ENCODE data around the gene CGN. TPM values are rescaled to one million over a fixed set of nuclear protein-coding genes. Genes with fewer than 3 reads are reported as not detected.
A peak's percentile ranks its signal among the peaks of the same experiment; 100 is the strongest.

Gene CGN
- total RNA-seq, 1 donor from 2014 or later = 128 TPM

DNA sequence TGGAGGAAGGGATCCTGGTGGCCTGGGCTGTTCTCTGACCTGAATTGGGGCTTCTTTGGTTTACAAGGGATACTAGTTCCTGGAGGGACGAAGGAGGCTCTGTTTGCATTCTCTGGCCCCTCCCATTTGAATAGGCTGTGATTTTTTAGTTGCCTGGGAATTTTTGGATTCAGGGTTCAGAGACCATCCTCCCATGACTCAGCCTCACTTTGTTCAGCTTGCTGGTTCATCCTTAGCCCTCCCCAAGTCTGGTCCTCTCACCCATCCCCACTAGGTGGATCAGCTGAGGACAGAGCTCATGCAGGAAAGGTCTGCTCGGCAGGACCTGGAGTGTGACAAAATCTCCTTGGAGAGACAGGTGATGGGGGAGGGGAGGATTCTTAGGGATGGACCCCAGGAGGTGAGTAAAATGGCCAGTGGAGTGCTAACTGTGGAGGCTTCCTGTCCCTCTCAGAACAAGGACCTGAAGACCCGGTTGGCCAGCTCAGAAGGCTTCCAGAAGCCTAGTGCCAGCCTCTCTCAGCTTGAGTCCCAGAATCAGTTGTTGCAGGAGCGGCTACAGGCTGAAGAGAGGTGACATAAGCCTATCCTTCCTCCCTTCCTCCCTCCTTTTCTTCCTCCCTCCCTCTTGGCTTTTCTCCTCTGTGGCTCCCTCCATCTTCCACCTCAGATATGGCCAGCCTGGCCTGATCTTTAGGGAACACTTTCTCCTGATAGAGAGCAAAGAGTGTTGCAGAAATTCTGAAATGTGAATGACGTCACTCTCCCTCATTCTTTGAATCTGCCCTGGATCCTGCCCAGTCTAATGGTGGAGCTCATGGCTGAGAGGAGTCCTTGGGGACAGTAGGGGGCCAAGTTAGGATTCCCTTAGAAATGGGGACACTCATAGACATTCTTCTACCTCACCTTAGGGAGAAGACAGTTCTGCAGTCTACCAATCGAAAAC, 24.4 kb downstream of the CGN start:
- H3K27ac Mint-ChIP-seq = no peak overlapping the region
- DNase-seq (ENCODE audit: low spot score, unreplicated experiment) = no peak
- H3K4me1 Mint-ChIP-seq (ENCODE audit: low read depth) = peaks cover 1% of the 10 kb centered on the region
- H3K36me3 Mint-ChIP-seq (ENCODE audit: insufficient read depth) = peaks cover 25% of the 10 kb centered on the region
- no peaks in the 10 kb centered on the region for H3K9me3 Mint-ChIP-seq (ENCODE audit: low read depth)
- no peaks in the 10 kb centered on the region for H3K27me3 Mint-ChIP-seq
- TF ChIP-seq, protein P1, sequence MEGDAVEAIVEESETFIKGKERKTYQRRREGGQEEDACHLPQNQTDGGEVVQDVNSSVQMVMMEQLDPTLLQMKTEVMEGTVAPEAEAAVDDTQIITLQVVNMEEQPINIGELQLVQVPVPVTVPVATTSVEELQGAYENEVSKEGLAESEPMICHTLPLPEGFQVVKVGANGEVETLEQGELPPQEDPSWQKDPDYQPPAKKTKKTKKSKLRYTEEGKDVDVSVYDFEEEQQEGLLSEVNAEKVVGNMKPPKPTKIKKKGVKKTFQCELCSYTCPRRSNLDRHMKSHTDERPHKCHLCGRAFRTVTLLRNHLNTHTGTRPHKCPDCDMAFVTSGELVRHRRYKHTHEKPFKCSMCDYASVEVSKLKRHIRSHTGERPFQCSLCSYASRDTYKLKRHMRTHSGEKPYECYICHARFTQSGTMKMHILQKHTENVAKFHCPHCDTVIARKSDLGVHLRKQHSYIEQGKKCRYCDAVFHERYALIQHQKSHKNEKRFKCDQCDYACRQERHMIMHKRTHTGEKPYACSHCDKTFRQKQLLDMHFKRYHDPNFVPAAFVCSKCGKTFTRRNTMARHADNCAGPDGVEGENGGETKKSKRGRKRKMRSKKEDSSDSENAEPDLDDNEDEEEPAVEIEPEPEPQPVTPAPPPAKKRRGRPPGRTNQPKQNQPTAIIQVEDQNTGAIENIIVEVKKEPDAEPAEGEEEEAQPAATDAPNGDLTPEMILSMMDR (IDR thresholded peaks at IDR 0.05; ENCODE audit: unreplicated experiment) = no peak
- no peak overlapping the region for H3K4me3 Mint-ChIP-seq (ENCODE audit: low read depth)

DNA sequence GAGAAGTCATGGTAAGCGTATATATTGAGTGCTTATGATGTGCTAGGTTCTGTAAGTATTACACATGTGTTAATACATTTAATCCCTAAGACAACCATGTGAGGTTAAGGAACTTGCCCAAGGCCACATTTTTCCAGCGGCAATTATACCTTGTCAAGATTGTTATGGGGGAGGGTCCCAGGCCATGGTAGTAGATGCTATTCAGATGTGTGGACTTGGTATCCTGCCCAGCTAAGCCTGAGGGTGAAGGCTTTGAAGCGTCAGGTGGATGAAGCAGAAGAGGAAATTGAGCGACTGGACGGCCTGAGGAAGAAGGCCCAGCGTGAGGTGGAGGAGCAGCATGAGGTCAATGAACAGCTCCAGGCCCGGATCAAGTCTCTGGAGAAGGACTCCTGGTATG, 25.3 kb downstream of the CGN start:
- no peaks in the 10 kb centered on the region for H3K9me3 Mint-ChIP-seq (ENCODE audit: low read depth)
- peaks cover 7% of the 10 kb centered on the region for H3K4me1 Mint-ChIP-seq (ENCODE audit: low read depth)

DNA sequence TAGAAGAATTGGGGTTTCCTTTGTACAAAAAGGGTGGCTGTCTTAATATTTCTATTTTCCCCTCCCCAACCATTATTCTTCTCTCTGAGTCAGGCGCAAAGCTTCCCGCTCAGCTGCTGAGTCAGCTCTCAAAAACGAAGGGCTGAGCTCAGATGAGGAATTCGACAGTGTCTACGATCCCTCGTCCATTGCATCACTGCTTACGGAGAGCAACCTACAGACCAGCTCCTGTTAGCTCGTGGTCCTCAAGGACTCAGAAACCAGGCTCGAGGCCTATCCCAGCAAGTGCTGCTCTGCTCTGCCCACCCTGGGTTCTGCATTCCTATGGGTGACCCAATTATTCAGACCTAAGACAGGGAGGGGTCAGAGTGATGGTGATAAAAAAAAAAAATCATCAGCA, 25.9 kb downstream of the CGN start:
- peaks cover 20% of the 10 kb centered on the region for H3K36me3 Mint-ChIP-seq (ENCODE audit: insufficient read depth)
- no peak overlapping the region for H3K4me3 Mint-ChIP-seq (ENCODE audit: low read depth)
- no peak for DNase-seq (ENCODE audit: low spot score, unreplicated experiment)
- no peak overlapping the region for H3K27ac Mint-ChIP-seq
- H3K9me3 Mint-ChIP-seq (ENCODE audit: low read depth) = no peaks in the 10 kb centered on the region
- TF ChIP-seq, protein P1 (IDR thresholded peaks at IDR 0.05; ENCODE audit: unreplicated experiment) = no peak
- H3K27me3 Mint-ChIP-seq = no peaks in the 10 kb centered on the region
- peaks cover 11% of the 10 kb centered on the region for H3K4me1 Mint-ChIP-seq (ENCODE audit: low read depth)

More for the DNA sequence above, 25.3 kb downstream of the CGN start:
- Mint-ChIP-seq H3K4me3 (ENCODE audit: low read depth) (no peak overlapping the region), H3K27me3 (no peaks in the 10 kb centered on the region), H3K27ac (peak overlapping the region; percentile 15), H3K36me3 (ENCODE audit: insufficient read depth) (peaks cover 21% of the 10 kb centered on the region)
- DNase-seq (ENCODE audit: low spot score, unreplicated experiment) = no peak
- TF ChIP-seq, protein P1 (IDR thresholded peaks at IDR 0.05; ENCODE audit: unreplicated experiment) = no peak

DNA sequence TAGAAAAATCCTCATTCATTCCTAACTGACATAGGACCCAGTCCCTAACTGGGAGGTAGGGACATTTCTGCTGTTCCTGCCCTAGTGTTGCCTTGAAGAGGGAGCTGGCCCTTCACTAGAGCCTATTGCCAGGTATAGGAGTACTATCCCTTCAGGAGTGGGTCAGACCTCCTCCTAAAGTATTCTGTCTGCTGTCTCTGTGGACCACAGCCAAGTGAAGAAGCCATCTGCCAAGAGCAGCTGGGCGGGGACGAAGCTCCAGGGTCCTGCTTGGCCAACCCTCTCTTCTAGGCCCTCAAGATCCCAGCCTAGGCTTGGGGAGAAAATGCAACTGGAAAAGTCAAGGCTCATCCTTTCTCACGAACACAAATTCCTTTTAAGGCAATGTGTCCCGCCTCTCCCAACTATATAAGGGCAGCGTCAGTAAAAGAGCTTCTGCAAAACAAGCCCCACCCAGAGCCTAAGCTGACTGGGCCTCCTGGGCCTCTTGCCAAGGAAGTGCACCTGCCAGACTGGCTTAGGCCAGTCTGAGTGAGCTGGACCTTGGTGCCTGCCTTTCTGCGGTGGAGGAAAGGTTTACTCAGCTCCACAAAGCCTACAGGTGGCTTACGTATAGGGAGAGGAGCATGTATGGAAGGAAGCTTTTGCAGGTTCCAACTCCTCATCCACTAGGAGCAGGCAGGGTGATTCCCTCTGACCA, 28.3 kb downstream of the CGN start:
- H3K9me3 Mint-ChIP-seq (ENCODE audit: low read depth) = no peaks in the 10 kb centered on the region
- peaks cover 18% of the 10 kb centered on the region for H3K4me1 Mint-ChIP-seq (ENCODE audit: low read depth)
- peaks cover 19% of the 10 kb centered on the region for H3K36me3 Mint-ChIP-seq (ENCODE audit: insufficient read depth)
- peak; percentile 24 for DNase-seq (ENCODE audit: low spot score, unreplicated experiment)
- H3K4me3 Mint-ChIP-seq (ENCODE audit: low read depth) = peak overlapping the region; percentile 97
- H3K27me3 Mint-ChIP-seq = no peaks in the 10 kb centered on the region
- TF ChIP-seq, protein P1 (IDR thresholded peaks at IDR 0.05; ENCODE audit: unreplicated experiment) = no peak
- H3K27ac Mint-ChIP-seq = peak overlapping the region; percentile 96
